H9 (cell line): ENCODE data around the gene TBATA. TPM values are rescaled to one million over a fixed set of nuclear protein-coding genes. Genes with fewer than 3 reads are reported as not detected.

Source experiments
- DNase-seq: peaks from one replicate; pipeline ENCODE4 v3.0.0-alpha.2; 2017
- H2AFZ ChIP-seq: one replicate; pipeline ENCODE4 v1.6.1; 2013; ENCODE audit warnings: mild to moderate bottlenecking, low read length, control low read depth, moderate library complexity
- H2AK5ac ChIP-seq: 2 replicates; pipeline ENCODE4 v1.6.1; 2013; ENCODE audit warnings: low read length, control low read depth, mixed read lengths; ENCODE audit not compliant: insufficient read length
- H2BK120ac ChIP-seq: one replicate; pipeline ENCODE4 v1.6.1; 2013; ENCODE audit warnings: low read depth, mild to moderate bottlenecking, low read length, control low read depth, inconsistent platforms; ENCODE audit not compliant: poor library complexity, severe bottlenecking
- H2BK12ac ChIP-seq: 2 replicates; pipeline ENCODE4 v1.6.1; 2013; ENCODE audit warnings: low read length, control low read depth, mixed read lengths, low read depth; ENCODE audit not compliant: insufficient read length
- H2BK15ac ChIP-seq: 2 replicates; pipeline ENCODE4 v1.6.1; 2013; ENCODE audit warnings: low read depth, low read length, control low read depth
- H2BK20ac ChIP-seq: one replicate; pipeline ENCODE4 v1.6.1; 2013; ENCODE audit warnings: low read depth, mild to moderate bottlenecking, low read length, control low read depth, inconsistent platforms; ENCODE audit not compliant: poor library complexity, severe bottlenecking
- H2BK5ac ChIP-seq: 2 replicates; pipeline ENCODE4 v1.6.1; 2013; ENCODE audit warnings: low read length, control low read depth, mixed read lengths; ENCODE audit not compliant: insufficient read length
- H3K14ac ChIP-seq: 2 replicates; pipeline ENCODE4 v1.6.1; 2013; ENCODE audit warnings: low read length, control low read depth; ENCODE audit not compliant: insufficient read depth
- H3K18ac ChIP-seq: 2 replicates; pipeline ENCODE4 v1.6.1; 2013; ENCODE audit warnings: low read depth, mild to moderate bottlenecking, mixed read lengths, low read length, control low read depth; ENCODE audit not compliant: insufficient read length
- H3K23ac ChIP-seq: 2 replicates; pipeline ENCODE4 v1.6.1; 2013; ENCODE audit warnings: low read length, control low read depth, mixed read lengths, low read depth; ENCODE audit not compliant: insufficient read length
- H3K23me2 ChIP-seq: 2 replicates; pipeline ENCODE4 v1.6.1; 2013; ENCODE audit warnings: low read depth, mild to moderate bottlenecking, mixed read lengths, low read length, control low read depth; ENCODE audit not compliant: insufficient read length, poor library complexity, severe bottlenecking
- H3K27ac ChIP-seq: 2 replicates; pipeline ENCODE4 v1.5.1; 2013; ENCODE audit warnings: low read length, control low read depth, mixed read lengths, low read depth; ENCODE audit not compliant: insufficient read length
- H3K27me3 ChIP-seq: 2 replicates; pipeline ENCODE4 v1.6.1; 2013; ENCODE audit warnings: low read length, control low read depth, inconsistent platforms; ENCODE audit not compliant: insufficient read depth
- H3K4ac ChIP-seq: 2 replicates; pipeline ENCODE4 v1.6.1; 2013; ENCODE audit warnings: low read depth, mild to moderate bottlenecking, control low read depth, inconsistent platforms, low read length, moderate library complexity
- H3K4me1 ChIP-seq: 2 replicates; pipeline ENCODE4 v1.6.1; 2013; ENCODE audit warnings: low read length, control low read depth, inconsistent platforms; ENCODE audit not compliant: insufficient read depth
- H3K4me2 ChIP-seq: 2 replicates; pipeline ENCODE4 v1.6.1; 2013; ENCODE audit warnings: low read length, control low read depth, mixed read lengths; ENCODE audit not compliant: insufficient read length, insufficient read depth
- H3K56ac ChIP-seq: 2 replicates; pipeline ENCODE4 v1.6.1; 2013; ENCODE audit warnings: low read depth, mild to moderate bottlenecking, mixed read lengths, low read length, control low read depth; ENCODE audit not compliant: insufficient read length
- H3K79me1 ChIP-seq: 2 replicates; pipeline ENCODE4 v1.6.1; 2013; ENCODE audit warnings: low read depth, mild to moderate bottlenecking, moderate library complexity, low read length, control low read depth, inconsistent platforms; ENCODE audit not compliant: insufficient read depth, poor library complexity, severe bottlenecking
- H3K79me2 ChIP-seq: 2 replicates; pipeline ENCODE4 v1.6.1; 2013; ENCODE audit warnings: low read length, control low read depth, inconsistent platforms; ENCODE audit not compliant: insufficient read depth
- H3K9ac ChIP-seq: 2 replicates; pipeline ENCODE4 v1.6.1; 2013; ENCODE audit warnings: low read length, control low read depth, mixed read lengths; ENCODE audit not compliant: insufficient read length; ENCODE audit errors: extremely low read depth
- H3K9me3 ChIP-seq: one replicate; pipeline ENCODE4 v1.6.1; 2013; ENCODE audit warnings: low read depth, low read length, inconsistent platforms; ENCODE audit not compliant: control insufficient read depth
- H3T11ph ChIP-seq: one replicate; pipeline ENCODE4 v1.6.1; 2013; ENCODE audit warnings: mild to moderate bottlenecking, low read length, control low read depth, inconsistent platforms
- H4K20me1 ChIP-seq: one replicate; pipeline ENCODE4 v1.6.1; 2013; ENCODE audit not compliant: control insufficient read depth, insufficient read length, insufficient read depth
- H4K5ac ChIP-seq: 2 replicates; pipeline ENCODE4 v1.6.1; 2013; ENCODE audit warnings: low read depth, mild to moderate bottlenecking, mixed read lengths, low read length, control low read depth; ENCODE audit not compliant: insufficient read length
- H4K8ac ChIP-seq: replicated peaks from 2 replicates; pipeline ENCODE4 v1.6.1; 2013; ENCODE audit warnings: low read length, control low read depth, mixed read lengths, low read depth; ENCODE audit not compliant: insufficient read length
- H4K91ac ChIP-seq: 2 replicates; pipeline ENCODE4 v1.6.1; 2013; ENCODE audit warnings: low read depth, mild to moderate bottlenecking, moderate library complexity, mixed read lengths, low read length, control low read depth; ENCODE audit not compliant: insufficient read length
- H3K27ac Mint-ChIP-seq, 3 experiments: 2 replicates in 2 of 3; 3 replicates in 1 of 3; pipeline ENCODE4 v1.8.0; 2020 to 2021; ENCODE audit warnings: mixed read lengths in 3 of 3, mild to moderate bottlenecking in 1 of 3, moderate library complexity in 1 of 3
- H3K27me3 Mint-ChIP-seq: 2 replicates; pipeline ENCODE4 v1.8.0; 2021; ENCODE audit warnings: low read depth, mild to moderate bottlenecking, moderate library complexity, mixed read lengths
- H3K36me3 Mint-ChIP-seq, 3 experiments: 2 replicates in 2 of 3; 3 replicates in 1 of 3; pipeline ENCODE4 v1.8.0; 2020 to 2021; ENCODE audit warnings: low read depth in 3 of 3, mixed read lengths in 3 of 3; ENCODE audit not compliant: insufficient read depth in 1 of 3
- H3K4me1 Mint-ChIP-seq, 2 experiments: 2 replicates each; pipeline ENCODE4 v1.8.0; 2020; ENCODE audit warnings: mixed read lengths in 2 of 2
- H3K4me3 Mint-ChIP-seq, 2 experiments: 2 replicates in 1 of 2; 3 replicates in 1 of 2; pipeline ENCODE4 v1.8.0; 2020 to 2021; ENCODE audit warnings: mild to moderate bottlenecking in 2 of 2, mixed read lengths in 2 of 2, moderate library complexity in 1 of 2
- H3K9me3 Mint-ChIP-seq, 2 experiments: 2 replicates in 1 of 2; 3 replicates in 1 of 2; pipeline ENCODE4 v1.8.0; 2020; ENCODE audit warnings: mild to moderate bottlenecking in 2 of 2, mixed read lengths in 2 of 2, moderate library complexity in 1 of 2
- WGBS: extraction: QIAGEN DNeasy Blood & Tissue Kit; methylation state at CpG from one replicate; pipeline ENCODE4 v1.1.7; 2013; ENCODE audit warnings: missing lambda C conversion rate, low lambda C conversion rate, mixed read lengths; ENCODE audit not compliant: insufficient read length; ENCODE audit errors: extremely low coverage; 5-methylcytosine and 5-hydroxymethylcytosine counted together
- total RNA-seq: library from RNA; stranded (reverse); gene quantifications from 2 replicates; pipeline ENCODE4 v1.2.1, GENCODE V29; 2021
- TF ChIP-seq, protein P1 (sequence below): fragments of 200-600 bp; sonication (generic); conservative IDR thresholded peaks from 3 replicates; pipeline ENCODE4 v1.8.0; 2021; ENCODE audit warnings: antibody characterized with exemption, mild to moderate bottlenecking

Gene TBATA
- total RNA-seq, 1 experiment from 2014 or later: not detected

- H4K20me1 ChIP-seq: peaks cover 2% of the 10 kb centered on the region
- no peaks in the 10 kb centered on the region for H3K4me1 ChIP-seq
- Mint-ChIP-seq H3K4me1 (peaks cover 5 to 11% of the 10 kb centered on the region in 2 experiments; a peak in 3 of 4 replicates), H3K27me3 (no peaks in the 10 kb centered on the region; the same call in 1 of the 2 replicates), H3K36me3 (no peaks in the 10 kb centered on the region), H3K27ac (no peak overlapping the region), H3K9me3 (no peaks in the 10 kb centered on the region), H3K4me3 (no peak overlapping the region)
- no peaks in the 10 kb centered on the region for H3K23me2 ChIP-seq
- H2AK5ac ChIP-seq: no peak overlapping the region
- no peaks in the 10 kb centered on the region for H3K27me3 ChIP-seq
- H4K5ac ChIP-seq: no peak overlapping the region
- H3K79me1 ChIP-seq: no peaks in the 10 kb centered on the region
- H3K9ac ChIP-seq: no peak overlapping the region
- no peak overlapping the region for H2BK15ac ChIP-seq
- no peak overlapping the region for H2BK120ac ChIP-seq
- no peaks in the 10 kb centered on the region for H3K79me2 ChIP-seq
- H3T11ph ChIP-seq: no peak overlapping the region
- H3K4me2 ChIP-seq: no peak overlapping the region
- H3K4ac ChIP-seq: no peak overlapping the region
- no CpG with 5 or more reads among the region's 8 CpGs for WGBS
- no peak overlapping the region for H2AFZ ChIP-seq
- no peak overlapping the region for H4K91ac ChIP-seq
- H3K27ac ChIP-seq: no peak overlapping the region
- H2BK5ac ChIP-seq: no peak overlapping the region
- no peak overlapping the region for H3K14ac ChIP-seq
- H3K56ac ChIP-seq: no peak overlapping the region
- TF ChIP-seq, protein P1, sequence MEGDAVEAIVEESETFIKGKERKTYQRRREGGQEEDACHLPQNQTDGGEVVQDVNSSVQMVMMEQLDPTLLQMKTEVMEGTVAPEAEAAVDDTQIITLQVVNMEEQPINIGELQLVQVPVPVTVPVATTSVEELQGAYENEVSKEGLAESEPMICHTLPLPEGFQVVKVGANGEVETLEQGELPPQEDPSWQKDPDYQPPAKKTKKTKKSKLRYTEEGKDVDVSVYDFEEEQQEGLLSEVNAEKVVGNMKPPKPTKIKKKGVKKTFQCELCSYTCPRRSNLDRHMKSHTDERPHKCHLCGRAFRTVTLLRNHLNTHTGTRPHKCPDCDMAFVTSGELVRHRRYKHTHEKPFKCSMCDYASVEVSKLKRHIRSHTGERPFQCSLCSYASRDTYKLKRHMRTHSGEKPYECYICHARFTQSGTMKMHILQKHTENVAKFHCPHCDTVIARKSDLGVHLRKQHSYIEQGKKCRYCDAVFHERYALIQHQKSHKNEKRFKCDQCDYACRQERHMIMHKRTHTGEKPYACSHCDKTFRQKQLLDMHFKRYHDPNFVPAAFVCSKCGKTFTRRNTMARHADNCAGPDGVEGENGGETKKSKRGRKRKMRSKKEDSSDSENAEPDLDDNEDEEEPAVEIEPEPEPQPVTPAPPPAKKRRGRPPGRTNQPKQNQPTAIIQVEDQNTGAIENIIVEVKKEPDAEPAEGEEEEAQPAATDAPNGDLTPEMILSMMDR: no peak
- no peak overlapping the region for H4K8ac ChIP-seq
- no peak overlapping the region for H3K18ac ChIP-seq
- H2BK12ac ChIP-seq: no peak overlapping the region
- no peak for DNase-seq
- H3K23ac ChIP-seq: no peak overlapping the region
- H3K9me3 ChIP-seq: no peaks in the 10 kb centered on the region
- H2BK20ac ChIP-seq: no peak overlapping the region
Measured at GRCh38 chr10:70781461-70782051, 3.6 kb downstream of the TBATA start.
